H1 (cell line): ENCODE measurements around the gene GOLIM4. TPM values are rescaled to one million over a fixed set of nuclear protein-coding genes. Genes with fewer than 3 reads are reported as not detected.
A peak's percentile ranks its signal among the peaks of the same experiment; 100 is the strongest.

Experiments used
- CTCF ChIA-PET: fragments of 300-600 bp; sonication (Branson Sonifier 250); formaldehyde crosslinking; loops from one replicate; lab custom pipeline; 2021; ENCODE audit not compliant: partially characterized antibody; lab: Charles Lee
- POLR2A ChIA-PET: fragments of 300-600 bp; sonication (Branson Sonifier 250); formaldehyde crosslinking; loops from one replicate; lab custom pipeline; 2021; ENCODE audit warnings: inconsistent platforms; ENCODE audit not compliant: partially characterized antibody; lab: Charles Lee
- DNase-seq, 2 experiments: peaks; one replicate each; pipeline versions ENCODE4 v3.0.0 to v3.0.0-alpha.2; 2010 to 2022; ENCODE audit warnings: low spot score in 2 of 2, low read depth in 1 of 2, mixed read lengths in 1 of 2
- FAIRE-seq: peaks from 2 replicates; lab custom pipeline; 2011; peaks lifted over from hg19 to GRCh38; lab: Jason Lieb, UNC
- H2AFZ ChIP-seq: 2 replicates; pipeline ENCODE4 v1.8.1; 2012; ENCODE audit warnings: low read length, inconsistent platforms
- H2AK5ac ChIP-seq: 2 replicates; pipeline ENCODE4 v1.6.1; 2013; ENCODE audit warnings: low read depth, low read length
- H2BK120ac ChIP-seq: replicated peaks from 2 replicates; pipeline ENCODE3; 2013; ENCODE audit warnings: low read depth, low read length, inconsistent platforms
- H2BK12ac ChIP-seq: 2 replicates; pipeline ENCODE4 v1.6.1; 2013; ENCODE audit warnings: low read depth, low read length
- H2BK15ac ChIP-seq: 2 replicates; pipeline ENCODE4 v1.6.1; 2013; ENCODE audit warnings: low read length
- H2BK20ac ChIP-seq: 2 replicates; pipeline ENCODE4 v1.6.1; 2013; ENCODE audit warnings: low read length
- H2BK5ac ChIP-seq: 2 replicates; pipeline ENCODE4 v1.6.1; 2013; ENCODE audit warnings: low read depth, low read length
- H3K14ac ChIP-seq: 2 replicates; pipeline ENCODE4 v1.6.1; 2013; ENCODE audit warnings: inconsistent platforms; ENCODE audit not compliant: insufficient read length
- H3K18ac ChIP-seq: 2 replicates; pipeline ENCODE4 v1.6.1; 2013; ENCODE audit warnings: low read length; ENCODE audit errors: extremely low read depth
- H3K23ac ChIP-seq: 2 replicates; pipeline ENCODE4 v1.6.1; 2013; ENCODE audit warnings: inconsistent platforms; ENCODE audit not compliant: insufficient read length
- H3K23me2 ChIP-seq: 2 replicates; pipeline ENCODE4 v1.6.1; 2013; ENCODE audit warnings: low read depth, low read length
- H3K27ac ChIP-seq: 2 replicates; pipeline ENCODE4 v1.6.1; 2011; ENCODE audit warnings: low read depth, low read length, inconsistent platforms
- H3K27me3 ChIP-seq, 4 experiments: replicated peaks in 1 of 4; 1 replicate in 1 of 4; 2 replicates in 3 of 4; pipeline versions ENCODE4 v1.6.1 to v1.8.1; 2011 to 2013; ENCODE audit warnings: low read length in 3 of 4, mild to moderate bottlenecking in 3 of 4, inconsistent platforms in 2 of 4, mixed read lengths in 2 of 4, moderate library complexity in 1 of 4; ENCODE audit not compliant: control insufficient read depth in 3 of 4, insufficient read depth in 3 of 4; ENCODE audit errors: extremely low read depth in 1 of 4
- H3K36me3 ChIP-seq, 4 experiments: 2 replicates each; pipeline versions ENCODE4 v1.6.1 to v1.8.1; 2011 to 2013; ENCODE audit warnings: mild to moderate bottlenecking in 4 of 4, low read length in 3 of 4, moderate library complexity in 2 of 4, control low read depth in 1 of 4, inconsistent platforms in 1 of 4; ENCODE audit not compliant: insufficient read depth in 4 of 4, control insufficient read depth in 2 of 4
- H3K4ac ChIP-seq: replicated peaks from 2 replicates; pipeline ENCODE3; 2013; ENCODE audit warnings: low read length, low read depth, mixed read lengths, inconsistent platforms; ENCODE audit not compliant: insufficient read length
- H3K4me1 ChIP-seq, 4 experiments: replicated peaks in 1 of 4; 1 replicate in 1 of 4; 2 replicates in 3 of 4; pipeline versions ENCODE4 v1.6.1 to v1.8.1; 2011 to 2013; ENCODE audit warnings: low read length in 3 of 4, inconsistent platforms in 2 of 4, mixed read lengths in 1 of 4; ENCODE audit not compliant: insufficient read depth in 4 of 4, control insufficient read depth in 3 of 4
- H3K4me2 ChIP-seq, 2 experiments: 2 replicates each; pipeline versions ENCODE4 v1.6.1 to v1.8.1; 2011 to 2013; ENCODE audit warnings: low read depth in 2 of 2, low read length in 2 of 2, control low read depth in 1 of 2, inconsistent platforms in 1 of 2, mild to moderate bottlenecking in 1 of 2; ENCODE audit not compliant: insufficient read depth in 1 of 2
- H3K4me3 ChIP-seq, 4 experiments: fragments of 200-600, 300-600 bp in 1 of 4; sonication (generic), shearing (Covaris generic), sonication (Bioruptor Twin) in 1 of 4; 2 replicates each; pipeline versions ENCODE4 v1.5.1 to v1.8.1; 2011 to 2016; ENCODE audit warnings: low read length in 4 of 4, low read depth in 3 of 4, control low read depth in 2 of 4, inconsistent platforms in 2 of 4, mild to moderate bottlenecking in 2 of 4, mixed read lengths in 1 of 4, moderate library complexity in 1 of 4; ENCODE audit not compliant: insufficient read depth in 2 of 4; ENCODE audit errors: extremely low read depth in 1 of 4
- H3K56ac ChIP-seq: replicated peaks from 2 replicates; pipeline ENCODE3; 2013; ENCODE audit warnings: low read depth, mild to moderate bottlenecking, mixed read lengths, low read length, inconsistent platforms; ENCODE audit not compliant: insufficient read length
- H3K79me1 ChIP-seq: 2 replicates; pipeline ENCODE4 v1.6.1; 2013; ENCODE audit warnings: low read depth, low read length, control low read depth
- H3K79me2 ChIP-seq, 2 experiments: 2 replicates each; pipeline versions ENCODE4 v1.6.1 to v1.8.1; 2012 to 2013; ENCODE audit warnings: low read length in 2 of 2, mild to moderate bottlenecking in 2 of 2, inconsistent platforms in 1 of 2; ENCODE audit not compliant: insufficient read depth in 2 of 2, control insufficient read depth in 1 of 2
- H3K9ac ChIP-seq, 4 experiments: replicated peaks in 1 of 4; 1 replicate in 1 of 4; 2 replicates in 3 of 4; pipeline versions ENCODE4 v1.6.1 to v1.8.1; 2011 to 2013; ENCODE audit warnings: low read depth in 3 of 4, low read length in 3 of 4, control low read depth in 2 of 4, mild to moderate bottlenecking in 2 of 4, moderate library complexity in 2 of 4, inconsistent platforms in 1 of 4; ENCODE audit errors: extremely low read depth in 1 of 4
- H3K9me3 ChIP-seq, 2 experiments: 2 replicates each; pipeline versions ENCODE4 v1.6.1 to v1.8.1; 2012 to 2013; ENCODE audit warnings: mild to moderate bottlenecking in 2 of 2, moderate library complexity in 2 of 2, control low read depth in 1 of 2, inconsistent platforms in 1 of 2, low read depth in 1 of 2, low read length in 1 of 2, mixed read lengths in 1 of 2; ENCODE audit not compliant: insufficient read depth in 2 of 2
- H4K20me1 ChIP-seq, 2 experiments: replicated peaks in 1 of 2; 2 replicates each; pipeline versions ENCODE3 to v1.8.1; 2011 to 2013; ENCODE audit warnings: inconsistent platforms in 2 of 2, low read length in 2 of 2, mild to moderate bottlenecking in 1 of 2; ENCODE audit not compliant: insufficient read depth in 2 of 2, control insufficient read depth in 1 of 2
- H4K5ac ChIP-seq: 2 replicates; pipeline ENCODE4 v1.6.1; 2013; ENCODE audit warnings: low read length, low read depth, mixed read lengths, inconsistent platforms; ENCODE audit not compliant: insufficient read length
- H4K8ac ChIP-seq: 2 replicates; pipeline ENCODE4 v1.8.0; 2013; ENCODE audit warnings: mild to moderate bottlenecking, moderate library complexity, low read length, inconsistent platforms; ENCODE audit not compliant: insufficient read depth; ENCODE audit errors: extremely low read depth
- H4K91ac ChIP-seq: replicated peaks from 2 replicates; pipeline ENCODE3; 2013; ENCODE audit warnings: low read length, mixed read lengths, inconsistent platforms; ENCODE audit not compliant: insufficient read length
- EP300 ChIP-seq, 2 experiments: IDR thresholded peaks; 1 replicate in 1 of 2; 2 replicates in 1 of 2; pipeline ENCODE4 v1.6.1; 2011 to 2012; ENCODE audit warnings: low read depth in 2 of 2, low read length in 2 of 2, mild to moderate bottlenecking in 2 of 2, borderline replicate concordance in 1 of 2, inconsistent platforms in 1 of 2, moderate library complexity in 1 of 2
- EZH2 ChIP-seq: fragments of 200-600 bp; sonication (generic); IDR thresholded peaks from 2 replicates; pipeline ENCODE4 v1.7.1; 2012; ENCODE audit warnings: low read depth, mild to moderate bottlenecking, moderate library complexity, low read length, inconsistent platforms; ENCODE audit not compliant: severe bottlenecking
- HDAC2 ChIP-seq, 2 experiments: fragments of 300-600 bp in 1 of 2; sonication (generic) in 1 of 2; IDR thresholded peaks; 2 replicates each; pipeline ENCODE4 v1.6.1; 2011 to 2012; ENCODE audit warnings: low read depth in 2 of 2, low read length in 2 of 2, mild to moderate bottlenecking in 2 of 2, moderate library complexity in 2 of 2, borderline replicate concordance in 1 of 2, inconsistent platforms in 1 of 2
- NRF1 ChIP-seq: IDR thresholded peaks from 2 replicates; pipeline ENCODE4 v1.6.1; 2011; ENCODE audit warnings: mild to moderate bottlenecking, low read depth, low read length, improper control_type of control experiment
- SUZ12 ChIP-seq: fragments of 200-600 bp; sonication (generic); IDR thresholded peaks from 2 replicates; pipeline ENCODE4 v1.6.1; 2012; ENCODE audit warnings: mild to moderate bottlenecking, inconsistent platforms, low read length, moderate library complexity, mixed read lengths
- WGBS, 2 experiments: shearing (Covaris generic) in 1 of 2; methylation state at CpG; one replicate each; pipeline versions ENCODE4 v1.1.6 to v1.1.7; 2013 to 2015; ENCODE audit warnings: low lambda C conversion rate in 2 of 2, mixed read lengths in 2 of 2, inconsistent platforms in 1 of 2, low coverage in 1 of 2, missing lambda C conversion rate in 1 of 2; ENCODE audit not compliant: insufficient replicate concordance in 2 of 2, insufficient coverage in 1 of 2, insufficient read length in 1 of 2; ENCODE audit errors: extremely low coverage in 1 of 2, missing lambda C conversion rate in 1 of 2; 5-methylcytosine and 5-hydroxymethylcytosine counted together
- polyA plus RNA-seq, 7 experiments: library from polyadenylated mRNA; depleted of rRNA in 3 of 7; stranded (reverse) in 5 of 7; unstranded in 2 of 7; fragments of >200 nt in 5 of 7; fragments of 200-250 nt in 2 of 7; gene quantifications; 1 replicate in 5 of 7; 2 replicates in 1 of 7; 4 replicates in 1 of 7; pipeline versions ENCODE4 v1.2.1 to v1.2.3, GENCODE V29; 2011 to 2013; ENCODE audit warnings: missing spikeins in 2 of 7, mixed read lengths in 2 of 7
- total RNA-seq: library from RNA; stranded (reverse); fragmentation: NEBNext Ultra II Directional; extraction: Animal tissue kit (Norgen Biotek cat#: 25700); gene quantifications from 2 replicates; pipeline ENCODE4 v1.2.1, GENCODE V29; 2021

The GOLIM4 gene
- total and polyA plus RNA-seq, 2 of the 8 experiments (the other 6 are each of a cell fraction or from before 2014, with no cell fraction given) = 5.6 to 29.7 TPM

GRCh38 chr3:168048414-168049330, 47.1 kb downstream of the GOLIM4 start:
- CTCF ChIA-PET = interaction anchor here (0.6 to 5.7 kb wide), 21 partner anchors 7 to 1279 kb away, joined by 3 to 79 read pairs (median 4); no protein-coding TSS in a partner anchor
- Histone ChIP-seq H3K23me2 (0 out of 2 replicates have a peak, but pooled peaks cover 1% of the 10 kb centered on the region), H3K27me3 (no peaks in the 10 kb centered on the region), H3K14ac (no peak overlapping the region), H3K56ac (no peak overlapping the region), H3K79me1 (0 out of 2 replicates have a peak, but pooled peaks cover 4% of the 10 kb centered on the region), H4K20me1 (no peaks in the 10 kb centered on the region), H3K23ac (no peak overlapping the region), H3K4me2 (peak overlapping the region; percentile 28 to 48; a peak in 3 of 4 replicates), H3K79me2 (peaks cover 0 to 14% of the 10 kb centered on the region in 2 experiments; a peak in 2 of 4 replicates), H2BK120ac (no peak overlapping the region), H2BK12ac (no peak overlapping the region), H4K91ac (no peak overlapping the region), H2AK5ac (peak overlapping the region; percentile 75), H3K4me3 (no peak overlapping the region), H3K4me1 (peaks cover 0 to 3% (median under 1%) of the 10 kb centered on the region in 4 experiments; a peak in 2 of 7 replicates), H3K27ac (no peak overlapping the region), H2AFZ (no peak overlapping the region), H3K9ac (no peak overlapping the region), H3K36me3 (0 out of 8 replicates have a peak, but pooled peaks cover 0 to 3% (median 0%) of the 10 kb centered on the region in 4 experiments), H2BK15ac (no peak overlapping the region), H3K18ac (no peak overlapping the region), H4K8ac (no peak overlapping the region), H3K9me3 (no peaks in the 10 kb centered on the region), H2BK20ac (no peak overlapping the region), H3K4ac (no peak overlapping the region), H4K5ac (no peak overlapping the region), H2BK5ac (no peak overlapping the region)
- POLR2A ChIA-PET = interaction anchor here (1.0 kb wide), 1 partner anchor 117 kb away, joined by 5 read pairs; no protein-coding TSS in a partner anchor
- no peak for FAIRE-seq
- WGBS, 2 experiments = 69% methylated on average over 5 of the region's 5 CpGs; no CpG with 5 or more reads in 1 of the 2 experiments
- no peak for TF ChIP-seq SUZ12
- TF ChIP-seq EP300 (IDR thresholded peaks at IDR 0.05; ENCODE audit: borderline replicate concordance in 1 of 2, low read depth in 2 of 2, low read length in 2 of 2) = no peak
- no peak for TF ChIP-seq EZH2
- TF ChIP-seq HDAC2 (IDR thresholded peaks at IDR 0.05; ENCODE audit: borderline replicate concordance in 1 of 2, low read depth in 2 of 2, low read length in 2 of 2) = no peak
- TF ChIP-seq NRF1 = no peak
- no peak for DNase-seq
